ENCODE data around the gene SEPTIN2. TPM values are rescaled to one million over a fixed set of nuclear protein-coding genes. Genes with fewer than 3 reads are reported as not detected.
A peak's percentile ranks its signal among the peaks of the same experiment; 100 is the strongest.
"Not testable (repeated sequence)": the region's sequence is repeated elsewhere in the genome, so short reads cannot be mapped to it uniquely, and the experiment has no call there.

Gene SEPTIN2
- total RNA-seq, 1 donor from 2014 or later, result 282 TPM

- DNase-seq (ENCODE audit: low read depth), result peak; percentile 45
Observed at GRCh38 chr2:241379481-241380480, 64.1 kb downstream of the SEPTIN2 start.

- no peak for DNase-seq (ENCODE audit: low read depth)
Observed at GRCh38 chr2:241381872-241382271, 66.1 kb downstream of the SEPTIN2 start.

DNA sequence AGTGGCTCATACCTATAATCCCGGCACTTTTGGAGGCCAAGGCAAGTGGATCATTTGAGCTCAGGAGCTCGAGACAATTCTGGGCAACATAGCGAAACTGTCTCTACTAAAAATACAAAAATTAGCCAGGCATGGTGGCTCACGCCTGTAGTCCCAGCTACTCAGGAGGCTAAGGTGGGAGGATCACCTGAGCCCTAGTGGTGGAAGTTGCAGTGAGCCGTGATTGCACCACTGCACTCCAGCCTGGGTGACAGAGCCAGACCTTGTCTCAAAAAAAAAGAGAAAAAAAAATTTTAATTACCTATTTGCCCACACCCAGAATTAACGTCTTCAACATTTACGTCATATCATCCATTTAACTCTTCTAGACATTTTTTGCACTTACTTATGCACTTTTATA, 69.7 kb downstream of the SEPTIN2 start:
- not testable (repeated sequence) for DNase-seq (ENCODE audit: low read depth)

- no peak for DNase-seq (ENCODE audit: low read depth)
Observed at GRCh38 chr2:241386519-241386918, 70.8 kb downstream of the SEPTIN2 start.

- DNase-seq (ENCODE audit: low read depth), result no peak
Observed at GRCh38 chr2:241389697-241390096, 74.0 kb downstream of the SEPTIN2 start.

DNA sequence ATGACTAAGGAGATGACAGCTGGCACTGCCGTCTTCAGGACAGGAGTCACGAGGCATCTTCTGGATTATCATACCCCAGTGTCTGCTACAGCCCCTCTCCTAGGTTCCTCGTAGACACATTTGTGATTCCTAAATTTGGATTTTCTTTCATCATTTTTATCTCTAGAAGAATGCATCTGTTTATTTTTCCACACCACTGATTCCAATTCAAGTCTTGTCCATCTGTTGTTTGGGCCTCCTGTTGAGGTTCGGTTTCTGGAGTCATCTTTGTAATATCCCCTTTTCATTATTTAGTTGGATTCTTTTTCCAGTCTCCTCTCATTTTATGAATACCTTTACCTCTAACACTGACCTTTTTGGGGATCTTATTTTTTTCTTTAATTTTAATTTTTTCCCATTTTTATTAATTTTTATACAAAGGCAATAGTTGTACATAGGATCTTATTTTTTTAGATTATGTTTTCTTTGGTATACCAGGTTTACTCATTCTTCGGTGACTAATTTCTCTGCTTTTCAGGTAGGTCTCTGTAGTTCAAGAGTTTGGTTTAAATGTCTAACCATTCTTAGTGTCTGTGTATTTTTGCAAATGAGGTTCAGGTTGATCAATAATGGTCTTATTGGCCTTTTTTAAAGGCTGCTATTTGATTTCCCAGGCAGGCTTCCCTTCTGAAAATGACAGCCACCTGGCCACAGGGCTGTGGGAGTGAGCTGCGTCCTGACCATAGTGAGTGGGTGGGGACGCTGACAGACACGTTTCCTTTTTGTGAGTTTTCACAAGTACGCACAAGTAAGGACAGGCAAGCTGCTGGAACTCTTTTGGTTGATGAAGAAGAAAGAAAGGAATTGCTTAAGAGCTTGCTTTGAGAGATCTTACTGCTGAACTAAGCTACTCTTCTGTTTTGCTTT, 74.8 kb downstream of the SEPTIN2 start:
- DNase-seq (ENCODE audit: low read depth), result no peak

GRCh38 chr2:241391892-241392665, 76.4 kb downstream of the SEPTIN2 start:
- peak; percentile 13 for DNase-seq (ENCODE audit: low read depth)

DNA sequence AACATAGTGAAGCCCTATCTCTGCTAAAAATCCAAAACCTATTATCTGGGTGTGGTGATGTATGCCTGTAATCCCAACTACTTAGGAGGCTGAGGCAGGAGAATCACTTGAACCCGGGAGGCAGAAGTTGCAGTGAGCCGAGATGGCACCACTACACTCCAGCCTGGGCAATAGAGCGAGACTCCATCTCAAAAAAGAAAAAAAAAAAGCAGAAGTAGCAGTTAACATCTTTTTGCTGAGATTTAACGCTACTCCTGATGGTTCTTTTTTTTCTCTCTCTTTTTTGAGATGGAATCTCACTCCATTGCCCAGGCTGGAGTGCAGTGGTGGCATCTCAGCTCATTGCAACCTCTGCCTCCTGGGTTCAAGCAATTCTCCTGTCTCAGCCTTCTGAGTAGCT, 77.0 kb downstream of the SEPTIN2 start:
- DNase-seq (ENCODE audit: low read depth), result not testable (repeated sequence)

- DNase-seq (ENCODE audit: low read depth), result no peak
Observed at GRCh38 chr2:241393524-241394196, 77.9 kb downstream of the SEPTIN2 start.

- DNase-seq (ENCODE audit: low read depth), result not testable (repeated sequence)
Observed at GRCh38 chr2:241396809-241397208, 81.1 kb downstream of the SEPTIN2 start.

DNA sequence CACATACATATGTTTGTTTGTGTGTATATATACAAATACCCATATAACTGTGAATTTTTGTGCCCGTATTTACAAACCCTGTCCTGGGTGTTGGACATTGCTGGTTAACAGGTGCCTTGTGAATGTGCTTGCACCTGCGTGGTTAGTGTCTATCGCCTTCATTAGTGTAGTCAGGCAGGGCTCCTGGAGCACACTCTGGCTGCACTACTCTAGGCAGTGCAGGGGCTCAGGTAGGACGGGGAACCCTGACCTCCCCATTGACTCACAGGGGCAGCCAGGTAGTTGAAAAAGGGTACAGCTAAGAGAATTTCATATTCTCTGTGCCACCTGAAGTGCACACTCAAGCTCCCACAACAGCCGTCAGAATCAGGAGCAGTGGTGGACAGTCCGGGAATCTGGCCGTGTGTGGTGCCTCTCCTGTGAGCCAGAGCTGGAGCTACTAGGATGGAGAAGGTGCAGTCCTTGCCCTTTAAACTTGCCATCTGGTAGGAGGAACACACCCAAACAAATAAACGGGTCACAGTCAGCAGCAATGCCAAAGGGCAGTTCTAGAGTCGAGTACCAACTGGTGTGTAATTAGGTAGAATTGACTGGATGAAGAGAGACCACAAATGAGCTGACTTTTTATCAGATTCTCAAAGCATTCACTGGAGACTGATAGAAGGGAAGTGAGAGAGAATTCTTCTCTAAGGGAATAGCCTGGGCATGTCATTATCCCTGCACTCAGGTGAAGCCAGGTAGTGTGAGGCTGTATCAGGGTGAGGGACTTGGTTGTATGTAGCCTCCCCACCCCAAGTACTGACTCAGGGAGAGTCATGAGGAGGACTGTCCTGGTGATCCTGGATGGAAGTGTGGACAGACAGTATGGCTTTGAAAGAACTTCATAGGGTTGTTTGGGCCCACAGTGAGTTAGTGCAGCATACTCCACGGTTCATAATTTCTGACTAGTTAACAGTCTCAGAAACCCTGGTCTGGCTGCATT, 84.5 kb downstream of the SEPTIN2 start:
- no peak for DNase-seq (ENCODE audit: low read depth)

Other genes starting within 250 kb of the SEPTIN2 start
- gene MTERF4, start 213.6 kb upstream of the SEPTIN2 start, total RNA-seq, result 24.2 and 28.0 TPM in 2 replicates
- gene PASK, start 166.5 kb upstream of the SEPTIN2 start, total RNA-seq, result 0.45 and 1.9 TPM in 2 replicates
- gene PPP1R7, start 165.5 kb upstream of the SEPTIN2 start, total RNA-seq, result 86.1 and 94.3 TPM in 2 replicates
- gene ANO7, start 127.2 kb upstream of the SEPTIN2 start, total RNA-seq, result 0.45 TPM in 1 of 2 replicates, not detected in the other
- 541 and 661 TPM in 2 replicates for gene HDLBP, start 253 bp upstream of the SEPTIN2 start, total RNA-seq
- 28.7 and 32.7 TPM in 2 replicates for gene FARP2, start 40.4 kb downstream of the SEPTIN2 start, total RNA-seq
- gene STK25, start 192.7 kb downstream of the SEPTIN2 start, total RNA-seq, result 565 and 642 TPM in 2 replicates
- 69.7 and 114 TPM in 2 replicates for gene BOK, start 242.8 kb downstream of the SEPTIN2 start, total RNA-seq

All from myocyte (in vitro differentiated cells).